GM12878 (cell line): Measurements from ENCODE around the gene DOK4. TPM values are rescaled to one million over a fixed set of nuclear protein-coding genes. Genes with fewer than 3 reads are reported as not detected.

Source experiments
- BHLHE40 ChIP-seq, 2 experiments: fragments of 450-650 bp in 1 of 2; IDR thresholded peaks; 2 replicates each; pipeline ENCODE4 v1.6.1; 2011 to 2017; ENCODE audit warnings: low read depth in 2 of 2, borderline replicate concordance in 1 of 2, improper control_type of control experiment in 1 of 2, low read length in 1 of 2, mild to moderate bottlenecking in 1 of 2
- CBX3 ChIP-seq: fragments of 200-600 bp; sonication (generic); IDR thresholded peaks from 2 replicates; pipeline ENCODE4 v1.6.1; 2016; ENCODE audit warnings: low read depth, borderline replicate concordance
- CHD4 ChIP-seq: fragments of 200-600 bp; sonication (generic); IDR thresholded peaks from 2 replicates; pipeline ENCODE4 v1.6.1; 2016; ENCODE audit warnings: mild to moderate bottlenecking
- KLF5 ChIP-seq: fragments of 450-650 bp; IDR thresholded peaks from 2 replicates; pipeline ENCODE4 v1.6.1; 2014; ENCODE audit warnings: mild to moderate bottlenecking; ENCODE audit not compliant: partially characterized antibody
- LARP7 ChIP-seq: fragments of 450-650 bp; IDR thresholded peaks from 2 replicates; pipeline ENCODE4 v1.6.1; 2017; ENCODE audit warnings: mild to moderate bottlenecking
- MEF2B ChIP-seq: fragments of 450-650 bp; IDR thresholded peaks from 2 replicates; pipeline ENCODE4 v1.6.1; 2018; ENCODE audit warnings: mild to moderate bottlenecking, moderate library complexity; ENCODE audit not compliant: partially characterized antibody, poor library complexity, severe bottlenecking
- NR2F1 ChIP-seq: fragments of 450-650 bp; conservative IDR thresholded peaks from 2 replicates; pipeline ENCODE4 v1.6.1; 2017; ENCODE audit warnings: mild to moderate bottlenecking
- POLR2AphosphoS2 ChIP-seq: IDR thresholded peaks from 2 replicates; pipeline ENCODE4 v1.6.1; 2011; ENCODE audit warnings: low read depth, mild to moderate bottlenecking, low read length, improper control_type of control experiment, moderate library complexity
- RELB ChIP-seq: fragments of 450-650 bp; IDR thresholded peaks from 2 replicates; pipeline ENCODE4 v1.6.1; 2017; ENCODE audit warnings: low read depth, mild to moderate bottlenecking, moderate library complexity
- SRF ChIP-seq, 2 experiments: IDR thresholded peaks; 2 replicates each; pipeline ENCODE4 v1.6.1; 2011; ENCODE audit warnings: low read depth in 2 of 2, low read length in 2 of 2, mild to moderate bottlenecking in 1 of 2, moderate library complexity in 1 of 2
- TBL1XR1 ChIP-seq: IDR thresholded peaks from 2 replicates; pipeline ENCODE4 v1.6.1; 2012; ENCODE audit warnings: low read depth, low read length, improper control_type of control experiment
- ZBTB40 ChIP-seq: fragments of 450-650 bp; IDR thresholded peaks from 2 replicates; pipeline ENCODE4 v1.6.1; 2016; ENCODE audit warnings: mild to moderate bottlenecking, moderate library complexity, borderline replicate concordance
- ZZZ3 ChIP-seq: IDR thresholded peaks from 2 replicates; pipeline ENCODE4 v1.6.1; 2011; ENCODE audit warnings: low read depth; ENCODE audit not compliant: control insufficient read depth, insufficient read length
- polyA plus RNA-seq, 11 experiments: library from polyadenylated mRNA; depleted of rRNA in 4 of 11; unstranded in 6 of 11; stranded (reverse) in 5 of 11; fragments of >200 nt; fragmentation: Nextera tagmentation in 4 of 11; fragmentation: Illumina TruSeq in 1 of 11; extraction: Ambion mirVana in 4 of 11; extraction: Trizol in 1 of 11; gene quantifications; 1 replicate in 1 of 11; 2 replicates in 10 of 11; pipeline versions ENCODE4 v1.2.1 to v1.2.3, GENCODE V29; 2011 to 2016; ENCODE audit warnings: inconsistent platforms in 2 of 11, missing spikeins in 2 of 11, low read depth in 1 of 11
- total RNA-seq, 4 experiments: library from RNA; depleted of rRNA in 3 of 4; stranded (reverse); fragments of >200 nt in 3 of 4; fragmentation: Illumina TruSeq in 1 of 4; extraction: Trizol in 1 of 4; gene quantifications; 2 replicates each; pipeline versions ENCODE4 v1.2.1 to v1.2.3, GENCODE V29; 2013 to 2021
- TF ChIP-seq, protein P1 (sequence below): fragments of 150-350 bp; IDR thresholded peaks from 2 replicates; pipeline ENCODE4 v1.6.1; 2016; ENCODE audit warnings: low read depth, low read length
- TF ChIP-seq, protein P2 (sequence below): IDR thresholded peaks from 2 replicates; pipeline ENCODE4 v1.6.1; 2011; ENCODE audit warnings: borderline replicate concordance, low read depth, mild to moderate bottlenecking, moderate library complexity, mixed read lengths, low read length; ENCODE audit not compliant: insufficient read depth; ENCODE audit errors: extremely low read length
- TF ChIP-seq, protein P3 (sequence below): fragments of 450-650 bp; IDR thresholded peaks from 2 replicates; pipeline ENCODE4 v1.6.1; 2017; ENCODE audit warnings: borderline replicate concordance

DOK4 gene
- total and polyA plus RNA-seq, 10 of the 15 experiments (the other 5 are each of a cell fraction or from before 2014, with no cell fraction given), result 0.20 to 7.0 (median 2.4) TPM; not detected in 1

GRCh38 chr16:57486858-57487834, 853 bp upstream of the DOK4 start (continued):
- TF ChIP-seq, protein P1, sequence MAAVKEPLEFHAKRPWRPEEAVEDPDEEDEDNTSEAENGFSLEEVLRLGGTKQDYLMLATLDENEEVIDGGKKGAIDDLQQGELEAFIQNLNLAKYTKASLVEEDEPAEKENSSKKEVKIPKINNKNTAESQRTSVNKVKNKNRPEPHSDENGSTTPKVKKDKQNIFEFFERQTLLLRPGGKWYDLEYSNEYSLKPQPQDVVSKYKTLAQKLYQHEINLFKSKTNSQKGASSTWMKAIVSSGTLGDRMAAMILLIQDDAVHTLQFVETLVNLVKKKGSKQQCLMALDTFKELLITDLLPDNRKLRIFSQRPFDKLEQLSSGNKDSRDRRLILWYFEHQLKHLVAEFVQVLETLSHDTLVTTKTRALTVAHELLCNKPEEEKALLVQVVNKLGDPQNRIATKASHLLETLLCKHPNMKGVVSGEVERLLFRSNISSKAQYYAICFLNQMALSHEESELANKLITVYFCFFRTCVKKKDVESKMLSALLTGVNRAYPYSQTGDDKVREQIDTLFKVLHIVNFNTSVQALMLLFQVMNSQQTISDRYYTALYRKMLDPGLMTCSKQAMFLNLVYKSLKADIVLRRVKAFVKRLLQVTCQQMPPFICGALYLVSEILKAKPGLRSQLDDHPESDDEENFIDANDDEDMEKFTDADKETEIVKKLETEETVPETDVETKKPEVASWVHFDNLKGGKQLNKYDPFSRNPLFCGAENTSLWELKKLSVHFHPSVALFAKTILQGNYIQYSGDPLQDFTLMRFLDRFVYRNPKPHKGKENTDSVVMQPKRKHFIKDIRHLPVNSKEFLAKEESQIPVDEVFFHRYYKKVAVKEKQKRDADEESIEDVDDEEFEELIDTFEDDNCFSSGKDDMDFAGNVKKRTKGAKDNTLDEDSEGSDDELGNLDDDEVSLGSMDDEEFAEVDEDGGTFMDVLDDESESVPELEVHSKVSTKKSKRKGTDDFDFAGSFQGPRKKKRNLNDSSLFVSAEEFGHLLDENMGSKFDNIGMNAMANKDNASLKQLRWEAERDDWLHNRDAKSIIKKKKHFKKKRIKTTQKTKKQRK, result no peak
- TF ChIP-seq, protein P2, sequence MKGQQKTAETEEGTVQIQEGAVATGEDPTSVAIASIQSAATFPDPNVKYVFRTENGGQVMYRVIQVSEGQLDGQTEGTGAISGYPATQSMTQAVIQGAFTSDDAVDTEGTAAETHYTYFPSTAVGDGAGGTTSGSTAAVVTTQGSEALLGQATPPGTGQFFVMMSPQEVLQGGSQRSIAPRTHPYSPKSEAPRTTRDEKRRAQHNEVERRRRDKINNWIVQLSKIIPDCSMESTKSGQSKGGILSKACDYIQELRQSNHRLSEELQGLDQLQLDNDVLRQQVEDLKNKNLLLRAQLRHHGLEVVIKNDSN, result no peak
- TF ChIP-seq SRF (IDR thresholded peaks at IDR 0.05; ENCODE audit: low read depth in 2 of 2, low read length in 2 of 2), result no peak
- TF ChIP-seq RELB, result peak; percentile 77
- no peak for TF ChIP-seq KLF5
- peak; percentile 79 for TF ChIP-seq NR2F1
- TF ChIP-seq TBL1XR1, result no peak
- TF ChIP-seq, protein P3, sequence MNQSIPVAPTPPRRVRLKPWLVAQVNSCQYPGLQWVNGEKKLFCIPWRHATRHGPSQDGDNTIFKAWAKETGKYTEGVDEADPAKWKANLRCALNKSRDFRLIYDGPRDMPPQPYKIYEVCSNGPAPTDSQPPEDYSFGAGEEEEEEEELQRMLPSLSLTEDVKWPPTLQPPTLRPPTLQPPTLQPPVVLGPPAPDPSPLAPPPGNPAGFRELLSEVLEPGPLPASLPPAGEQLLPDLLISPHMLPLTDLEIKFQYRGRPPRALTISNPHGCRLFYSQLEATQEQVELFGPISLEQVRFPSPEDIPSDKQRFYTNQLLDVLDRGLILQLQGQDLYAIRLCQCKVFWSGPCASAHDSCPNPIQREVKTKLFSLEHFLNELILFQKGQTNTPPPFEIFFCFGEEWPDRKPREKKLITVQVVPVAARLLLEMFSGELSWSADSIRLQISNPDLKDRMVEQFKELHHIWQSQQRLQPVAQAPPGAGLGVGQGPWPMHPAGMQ, result no peak
- TF ChIP-seq BHLHE40 (IDR thresholded peaks at IDR 0.05; ENCODE audit: borderline replicate concordance in 1 of 2, low read depth in 2 of 2, low read length in 1 of 2), result no peak; a peak in 1 of 4 replicates
- no peak for TF ChIP-seq POLR2AphosphoS2
- 0 out of 2 replicates have a peak, but pooled peaks have one; percentile 6 for TF ChIP-seq ZBTB40
- TF ChIP-seq CBX3, result no peak
- TF ChIP-seq LARP7, result no peak
- no peak for TF ChIP-seq CHD4
- no peak for TF ChIP-seq ZZZ3
- peak; percentile 35 for TF ChIP-seq MEF2B
